NCI-H146 treated with DMSO at 0.1 percent for 48 hours (cell line): ENCODE results near the gene STAG3.
"Not testable (repeated sequence)": the region's sequence is repeated elsewhere in the genome, so short reads cannot be mapped to it uniquely, and the experiment has no call there.

Experiments used
- DNase-seq: peaks from one replicate; lab custom pipeline; 2025; ENCODE audit not compliant: unreplicated experiment; lab: John Stamatoyannopoulos, UW

STAG3 gene

DNA sequence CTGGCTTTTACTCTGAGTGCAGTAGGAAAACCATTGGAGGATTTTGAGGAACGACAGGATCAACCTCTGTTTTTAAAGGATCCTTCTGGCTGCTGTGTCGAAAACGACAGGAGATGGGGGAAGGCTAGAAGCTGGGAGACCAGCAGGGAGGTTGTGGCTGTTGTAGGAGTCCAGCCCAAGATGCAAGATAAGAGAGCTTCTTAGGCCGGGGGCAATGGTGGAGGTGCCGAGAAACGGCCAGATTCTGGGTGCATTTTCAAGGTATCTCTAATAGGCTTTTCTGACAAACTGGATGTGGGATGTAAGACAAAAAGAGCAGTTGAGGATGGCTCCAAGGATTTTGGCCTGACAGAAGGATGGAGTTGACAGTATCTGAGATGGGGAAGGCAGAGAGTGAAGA is 31.8 kb downstream of the STAG3 start:
- DNase-seq = no peak

DNA sequence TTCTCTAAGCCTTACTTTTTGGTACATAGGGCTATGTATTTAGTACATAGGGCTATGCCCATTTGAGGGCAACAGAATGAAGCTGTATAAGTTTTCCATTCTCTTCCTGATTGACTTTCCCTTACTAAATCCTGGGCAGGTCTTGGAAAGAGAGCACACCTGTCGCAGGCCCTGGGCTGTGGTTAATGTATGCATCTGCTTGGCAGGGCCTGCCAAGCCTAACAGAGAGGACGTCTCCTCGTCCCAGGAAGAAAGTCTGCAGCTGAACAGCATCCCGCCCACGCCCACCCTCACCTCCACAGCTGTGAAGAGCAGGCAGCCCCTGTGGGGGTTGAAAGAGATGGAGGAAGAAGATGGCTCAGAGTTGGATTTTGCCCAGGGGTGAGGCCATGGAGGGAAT is 33.1 kb downstream of the STAG3 start:
- no peak for DNase-seq

DNA sequence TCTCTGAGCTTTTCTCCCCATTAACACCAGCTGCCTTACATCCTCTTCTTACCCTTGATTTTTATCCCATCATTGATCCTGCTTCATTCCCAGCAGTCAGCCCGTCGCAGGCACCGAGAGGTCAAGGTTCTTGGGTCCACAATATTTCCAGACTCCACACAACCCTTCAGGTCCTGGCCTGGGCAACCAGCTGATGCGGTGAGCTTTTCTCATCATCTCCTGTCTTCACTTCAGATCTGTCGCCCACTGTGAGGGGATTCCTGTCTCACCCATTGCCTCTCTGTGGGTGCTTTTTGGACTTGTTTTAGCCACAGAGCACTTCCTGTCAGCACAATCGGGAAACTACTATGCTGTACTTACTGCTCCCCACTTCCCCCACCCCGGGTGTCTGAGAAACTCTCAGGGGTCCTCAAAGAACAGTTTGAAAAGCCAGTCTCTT is 33.6 kb downstream of the STAG3 start:
- no peak for DNase-seq

DNA sequence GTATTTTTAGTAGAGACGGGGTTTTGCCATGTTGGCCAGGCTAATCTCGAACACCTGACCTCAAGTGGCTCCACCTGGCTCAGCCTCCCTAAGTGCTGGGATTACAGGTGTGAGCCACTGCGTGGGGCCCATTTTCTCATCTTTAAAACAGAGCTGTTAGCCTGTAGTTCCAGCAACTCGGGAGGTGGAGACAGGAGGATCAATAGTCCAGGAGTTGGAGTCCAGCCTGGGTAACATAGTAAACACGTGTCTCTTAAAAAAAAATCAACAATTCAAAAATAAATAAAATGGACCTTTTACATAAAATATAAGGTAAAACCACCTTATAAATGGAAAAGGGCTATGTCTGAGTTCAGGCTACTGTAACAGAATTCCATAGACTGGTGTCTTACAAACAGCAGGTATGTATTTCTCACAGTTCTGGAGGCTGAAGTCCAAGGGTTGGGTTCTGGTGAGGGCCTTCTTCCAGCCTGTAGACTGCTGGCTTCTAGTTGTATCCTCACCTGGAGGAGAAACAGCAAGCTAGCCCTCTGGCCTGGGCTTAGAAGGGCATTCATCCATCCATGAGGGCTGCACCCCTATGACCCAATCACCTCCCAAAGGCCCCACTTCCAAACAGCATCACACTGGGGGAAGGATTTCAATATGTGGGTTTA is 35.0 kb downstream of the STAG3 start:
- DNase-seq = no peak

DNA sequence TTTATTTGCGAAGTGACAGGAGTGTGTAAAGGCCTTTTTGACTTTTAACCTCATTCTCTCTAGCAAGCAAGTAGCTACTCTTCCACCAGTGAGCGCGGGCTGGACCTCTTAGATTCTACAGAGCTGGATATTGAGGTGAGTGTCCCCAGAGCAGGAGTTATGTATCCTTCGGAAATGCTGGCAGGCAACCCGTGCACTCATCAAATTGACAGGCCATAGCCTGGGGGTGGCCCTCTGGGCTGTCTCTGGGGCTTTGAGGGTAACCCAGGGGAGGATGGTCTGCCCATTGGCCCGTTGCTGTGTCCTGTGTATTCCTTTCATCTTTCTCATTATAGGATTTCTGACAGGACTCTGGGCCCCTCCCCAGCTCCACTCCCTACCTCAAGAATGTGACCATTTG is 36.0 kb downstream of the STAG3 start:
- no peak for DNase-seq

DNA sequence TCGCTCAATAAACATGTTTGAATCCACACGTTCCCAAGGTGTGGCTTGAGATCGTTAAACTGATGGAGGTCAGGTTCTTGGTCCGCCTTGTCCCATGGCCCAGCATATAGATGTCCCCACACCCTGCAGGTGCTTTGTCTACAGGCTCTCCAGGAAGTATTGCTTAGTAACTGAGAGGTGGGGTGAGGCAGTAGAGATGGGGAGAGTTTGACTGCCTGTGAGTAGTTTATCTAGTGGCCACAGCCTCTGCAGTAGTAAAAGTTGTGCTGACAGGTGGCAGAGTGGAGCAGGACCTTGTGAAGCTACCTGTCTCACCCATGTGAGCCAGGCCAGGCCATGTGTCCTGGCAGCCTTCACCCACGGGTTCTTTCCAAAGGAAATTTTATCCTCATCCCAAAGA is 36.6 kb downstream of the STAG3 start:
- DNase-seq = not testable (repeated sequence)

DNA sequence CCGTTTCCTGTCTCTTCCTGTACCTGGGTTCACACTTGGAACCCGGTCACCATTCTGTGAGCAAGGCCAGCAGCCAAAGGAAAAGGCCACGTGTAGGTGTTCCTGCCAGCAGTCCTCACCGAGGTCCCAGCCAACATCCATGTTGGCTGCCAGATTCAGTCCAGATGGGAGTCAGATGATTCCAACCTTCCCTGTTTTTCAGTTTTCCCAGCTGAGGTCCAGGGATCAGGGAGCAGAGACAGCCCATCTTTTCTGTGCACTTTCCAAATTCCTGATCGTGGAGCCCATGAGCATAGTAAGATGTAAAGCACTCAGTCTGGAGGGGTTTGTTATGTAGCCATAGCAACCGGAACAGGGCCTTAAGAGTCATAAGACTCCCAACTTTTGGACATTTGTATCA is 38.2 kb downstream of the STAG3 start:
- DNase-seq = no peak

DNA sequence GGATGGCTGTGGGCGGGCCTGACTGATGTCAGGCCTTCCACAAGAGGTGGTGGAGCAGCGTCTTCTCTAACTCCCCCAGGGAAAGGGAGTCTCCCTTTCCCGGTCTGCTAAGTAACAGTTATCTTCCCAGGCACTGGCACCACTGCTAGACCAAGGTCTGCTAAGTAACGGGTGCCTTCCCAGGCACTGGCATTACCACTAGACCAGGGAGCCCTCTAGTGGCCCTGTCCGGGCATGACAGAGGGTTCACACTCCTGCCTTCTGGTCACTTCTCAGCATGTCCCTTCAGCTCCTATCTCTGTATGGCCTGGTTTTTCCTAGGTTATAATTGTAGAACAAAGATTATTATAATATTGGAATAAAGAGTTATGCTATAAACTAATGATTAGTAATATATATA is 40.2 kb downstream of the STAG3 start:
- DNase-seq = not testable (repeated sequence)

DNA sequence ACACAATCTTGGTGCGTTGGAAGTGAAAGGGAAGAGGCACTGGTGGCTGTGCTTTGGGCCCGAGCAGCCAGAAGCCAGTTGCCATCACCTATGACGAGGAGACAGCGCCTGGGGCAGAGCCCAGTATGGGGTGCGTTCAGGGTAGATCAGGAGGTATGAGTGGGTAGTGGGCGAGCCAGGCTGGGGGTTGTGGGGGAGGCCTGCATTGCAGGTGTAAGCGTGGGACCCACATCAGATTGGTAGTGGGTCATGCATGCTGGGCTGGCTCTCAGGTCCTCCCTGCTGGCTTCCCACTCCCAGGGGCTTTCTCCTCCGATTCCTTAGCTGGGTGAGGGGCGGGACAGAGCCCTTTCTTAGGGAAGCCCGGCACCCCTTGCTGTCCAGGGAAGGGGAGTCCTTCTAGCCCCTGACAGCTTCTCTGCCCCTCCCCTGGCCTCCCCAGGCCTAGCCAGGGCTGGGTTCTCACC is 41.6 kb downstream of the STAG3 start:
- DNase-seq = no peak

DNA sequence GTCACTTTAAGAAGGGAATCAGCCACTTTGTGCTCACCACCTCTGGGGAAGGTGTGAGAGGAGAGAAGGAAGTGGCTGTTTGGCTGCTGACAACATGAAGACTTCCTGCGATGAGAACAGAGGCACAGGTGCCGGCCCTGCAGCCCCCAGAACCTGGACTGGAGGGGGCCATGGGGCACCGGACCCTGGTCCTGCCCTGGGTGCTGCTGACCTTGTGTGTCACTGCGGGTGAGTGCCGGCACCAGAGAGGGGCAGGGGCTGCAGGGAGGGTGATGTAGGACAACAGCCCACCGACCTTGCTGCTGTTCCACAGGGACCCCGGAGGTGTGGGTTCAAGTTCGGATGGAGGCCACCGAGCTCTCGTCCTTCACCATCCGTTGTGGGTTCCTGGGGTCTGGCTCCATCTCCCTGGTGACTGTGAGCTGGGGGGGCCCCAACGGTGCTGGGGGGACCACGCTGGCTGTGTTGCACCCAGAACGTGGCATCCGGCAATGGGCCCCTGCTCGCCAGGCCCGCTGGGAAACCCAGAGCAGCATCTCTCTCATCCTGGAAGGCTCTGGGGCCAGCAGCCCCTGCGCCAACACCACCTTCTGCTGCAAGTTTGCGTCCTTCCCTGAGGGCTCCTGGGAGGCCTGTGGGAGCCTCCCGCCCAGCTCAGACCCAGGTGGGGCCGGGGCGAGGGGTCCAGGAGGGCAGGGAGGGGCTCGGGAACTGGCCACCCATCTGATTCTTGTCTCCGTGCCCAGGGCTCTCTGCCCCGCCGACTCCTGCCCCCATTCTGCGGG is 42.3 kb downstream of the STAG3 start, which contains the start of gene PVRIG:
PVRIG (plus strand) TSS at position 149 of the 785 bp plus-strand sequence; CDS start at position 171, 22 bp downstream.
- DNase-seq = not testable (repeated sequence)

DNA sequence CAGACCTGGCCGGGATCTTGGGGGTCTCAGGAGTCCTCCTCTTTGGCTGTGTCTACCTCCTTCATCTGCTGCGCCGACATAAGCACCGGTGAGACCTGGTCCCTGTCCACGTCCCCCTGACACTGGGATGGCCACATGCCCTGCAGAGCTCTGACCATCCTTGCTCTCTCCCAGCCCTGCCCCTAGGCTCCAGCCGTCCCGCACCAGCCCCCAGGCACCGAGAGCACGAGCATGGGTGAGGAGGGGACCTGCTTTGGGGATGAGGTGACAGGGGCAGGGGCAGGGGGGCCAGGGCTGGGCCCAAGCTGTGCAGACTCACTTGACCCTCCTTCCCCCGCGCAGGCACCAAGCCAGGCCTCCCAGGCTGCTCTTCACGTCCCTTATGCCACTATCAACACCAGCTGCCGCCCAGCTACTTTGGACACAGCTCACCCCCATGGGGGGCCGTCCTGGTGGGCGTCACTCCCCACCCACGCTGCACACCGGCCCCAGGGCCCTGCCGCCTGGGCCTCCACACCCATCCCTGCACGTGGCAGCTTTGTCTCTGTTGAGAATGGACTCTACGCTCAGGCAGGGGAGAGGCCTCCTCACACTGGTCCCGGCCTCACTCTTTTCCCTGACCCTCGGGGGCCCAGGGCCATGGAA is 43.0 kb downstream of the STAG3 start:
- DNase-seq = no peak

DNA sequence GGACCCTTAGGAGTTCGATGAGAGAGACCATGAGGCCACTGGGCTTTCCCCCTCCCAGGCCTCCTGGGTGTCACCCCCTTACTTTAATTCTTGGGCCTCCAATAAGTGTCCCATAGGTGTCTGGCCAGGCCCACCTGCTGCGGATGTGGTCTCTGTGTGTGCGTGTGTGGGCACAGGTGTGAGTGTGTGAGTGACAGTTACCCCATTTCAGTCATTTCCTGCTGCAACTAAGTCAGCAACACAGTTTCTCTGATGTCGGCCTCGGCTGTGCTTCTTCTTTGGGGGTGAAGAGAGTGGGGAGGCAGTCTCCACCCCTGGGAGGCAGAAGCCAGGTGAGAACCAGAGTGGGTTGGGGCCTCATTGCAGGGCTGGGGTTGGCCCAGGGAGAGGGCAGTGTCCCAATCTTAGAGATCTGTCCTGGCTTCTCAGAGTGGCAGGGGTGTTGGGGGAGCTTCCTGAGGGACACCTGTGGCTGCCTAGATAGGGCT is 43.6 kb downstream of the STAG3 start:
- no peak for DNase-seq

DNA sequence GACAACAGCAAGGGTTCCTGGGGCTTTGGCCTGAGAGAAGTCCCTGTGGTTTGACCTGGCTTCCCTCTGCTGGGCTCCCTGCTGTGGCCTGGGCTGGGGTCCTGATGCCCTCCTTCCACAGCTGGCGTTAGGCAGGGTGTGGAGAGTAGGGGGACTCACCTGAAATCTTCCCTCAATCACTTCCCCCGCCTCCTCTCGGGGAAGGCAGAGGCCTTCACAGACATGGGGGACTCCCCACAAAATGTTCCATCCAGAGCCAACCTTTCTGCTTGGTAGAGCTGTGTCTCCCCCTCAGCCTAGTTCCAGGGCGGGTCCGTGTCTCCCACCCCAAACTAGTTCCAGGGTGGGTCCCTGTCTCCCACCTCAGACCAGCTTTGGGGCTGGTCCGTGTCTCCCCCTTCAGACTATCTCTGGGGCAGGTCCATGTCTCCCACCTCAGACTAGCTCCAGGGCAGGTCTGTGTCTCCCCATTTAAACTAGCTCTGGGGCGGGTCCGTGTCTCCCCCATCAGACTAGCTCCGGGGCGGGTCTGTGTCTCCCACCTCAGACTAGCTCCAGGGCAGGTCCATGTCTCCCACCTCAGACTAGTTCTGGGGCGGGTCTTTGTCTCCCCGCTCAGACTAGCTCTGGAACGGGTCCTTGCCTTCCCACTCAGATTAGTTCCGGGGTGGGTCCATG is 44.2 kb downstream of the STAG3 start:
- DNase-seq = no peak

DNA sequence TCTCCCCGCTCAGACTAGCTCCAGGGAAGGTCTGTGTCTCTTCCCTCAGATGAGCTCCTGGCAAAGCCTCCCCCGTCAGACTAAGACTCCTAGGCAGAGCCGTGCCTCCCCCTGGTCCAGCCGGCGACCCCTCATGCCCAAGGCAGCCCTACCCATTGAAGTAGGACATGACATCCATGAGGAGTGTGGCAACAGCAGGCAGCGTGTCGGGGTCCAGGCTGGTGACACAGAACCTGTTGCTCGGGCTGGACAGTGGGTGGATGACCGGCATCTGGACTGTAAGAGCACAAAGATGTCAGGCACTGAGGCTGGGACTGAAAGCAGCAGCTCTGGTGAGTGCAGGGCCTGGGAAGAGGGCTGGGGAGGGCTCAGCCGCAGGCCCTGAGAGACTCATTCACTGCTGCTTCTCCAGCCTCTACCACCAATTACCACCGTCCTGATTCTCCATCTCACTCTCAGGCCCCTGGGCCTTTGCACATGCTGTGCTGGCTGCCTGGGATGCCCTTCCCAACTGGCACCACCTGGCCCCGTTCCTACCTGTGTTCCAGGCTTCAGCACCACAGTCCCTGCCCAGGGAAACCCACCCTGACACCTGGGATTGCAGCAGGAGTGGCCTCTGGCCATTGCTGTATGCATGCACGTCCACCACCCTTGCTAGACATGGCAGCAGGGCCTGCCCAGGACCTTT is 44.9 kb downstream of the STAG3 start:
- DNase-seq = no peak

DNA sequence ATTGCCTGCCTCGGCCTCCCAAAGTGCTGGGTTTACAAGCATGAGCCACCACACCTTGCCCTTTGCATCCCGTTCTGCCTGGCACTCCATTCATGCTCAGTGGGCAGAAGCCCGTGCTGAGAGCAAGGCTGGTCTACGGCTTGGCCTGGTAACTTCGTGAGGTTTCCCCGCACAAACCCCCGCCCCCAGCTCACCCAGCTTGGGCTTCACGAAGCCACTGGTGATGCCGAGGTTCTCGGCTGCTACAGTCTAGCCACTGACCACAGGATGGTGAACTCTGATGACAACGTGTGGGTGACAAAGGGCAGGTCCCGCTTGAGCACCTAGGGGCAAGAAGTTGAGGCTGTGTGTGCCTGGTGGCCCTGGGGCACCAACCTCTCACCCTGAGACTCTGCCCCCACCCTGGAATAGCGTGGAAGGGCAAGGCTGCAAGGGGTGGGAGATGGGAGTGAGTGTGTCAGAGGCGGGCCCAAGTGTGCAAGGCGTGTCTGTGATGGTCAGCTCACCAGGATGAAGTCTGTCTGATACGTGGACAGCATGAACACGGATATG is 45.7 kb downstream of the STAG3 start:
- not testable (repeated sequence) for DNase-seq

DNA sequence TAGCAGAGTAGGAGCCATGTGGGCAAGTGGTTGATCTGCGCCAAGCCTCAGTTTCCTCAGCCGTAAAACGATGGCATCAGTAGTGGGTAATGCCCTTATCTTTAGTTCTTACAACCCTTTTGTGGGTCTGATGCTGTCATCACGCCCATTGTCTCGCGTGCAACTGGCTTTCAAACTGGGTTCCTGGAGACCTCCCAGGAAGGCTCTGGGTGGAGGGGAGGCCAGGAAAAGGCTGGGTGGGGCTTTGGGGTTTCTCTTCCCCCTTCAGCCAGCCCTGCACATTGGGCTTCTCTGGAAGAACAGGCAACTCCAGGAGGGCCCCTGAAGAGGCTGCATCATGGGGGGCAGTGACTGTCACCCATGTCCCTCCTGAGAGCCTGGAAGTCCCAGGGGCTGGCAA is 47.2 kb downstream of the STAG3 start:
- not testable (repeated sequence) for DNase-seq

DNA sequence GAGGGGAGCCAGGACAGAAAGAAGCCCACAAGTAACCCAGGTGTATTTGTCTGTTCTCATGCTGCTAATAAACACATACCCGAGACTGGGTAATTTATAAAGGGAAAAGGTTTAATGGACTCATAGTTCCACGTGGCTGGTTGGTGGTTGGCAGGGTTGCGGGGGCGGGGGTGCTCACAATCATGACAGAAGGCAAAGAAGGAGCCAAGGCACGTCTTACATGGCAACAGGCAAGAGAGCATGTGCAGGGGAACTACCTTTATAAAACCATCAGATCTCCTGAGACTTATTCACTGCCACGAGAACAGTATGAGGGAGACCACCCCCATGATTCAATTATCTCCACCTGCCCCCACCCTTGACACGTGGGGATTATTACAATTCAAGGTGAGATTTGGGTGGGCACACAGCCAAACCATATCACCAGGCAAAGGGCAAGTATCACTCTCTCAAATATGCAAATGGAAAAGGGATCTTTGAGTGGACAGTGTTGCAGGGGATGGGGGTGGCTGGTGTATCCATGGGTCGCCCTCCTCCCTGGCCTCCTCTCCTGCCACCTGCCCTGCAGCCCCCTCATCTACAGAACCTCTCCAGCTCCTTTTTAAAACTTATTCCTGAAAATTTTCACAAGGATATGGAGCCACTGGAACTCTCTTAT is 57.1 kb downstream of the STAG3 start:
- not testable (repeated sequence) for DNase-seq

DNA sequence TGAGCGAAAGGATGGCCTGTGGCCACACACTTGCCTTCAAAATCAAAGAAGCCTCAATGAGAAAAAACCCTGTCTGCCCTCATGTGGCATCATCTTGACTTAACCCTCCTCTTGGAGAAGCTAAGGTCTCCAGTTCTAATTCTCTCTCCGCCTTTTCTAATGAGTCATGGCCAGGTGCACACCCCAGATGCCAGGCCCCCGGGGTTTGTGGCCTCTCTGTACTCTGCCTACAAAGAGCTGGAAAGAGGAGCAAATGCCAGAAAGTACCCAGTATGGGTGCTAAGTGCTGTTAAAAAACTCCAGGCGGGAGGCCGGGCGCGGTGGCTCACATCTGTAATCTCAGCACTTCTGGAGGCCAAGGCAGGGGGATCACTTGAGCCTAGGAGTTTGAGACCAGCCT is 62.3 kb downstream of the STAG3 start:
- DNase-seq = not testable (repeated sequence)

DNA sequence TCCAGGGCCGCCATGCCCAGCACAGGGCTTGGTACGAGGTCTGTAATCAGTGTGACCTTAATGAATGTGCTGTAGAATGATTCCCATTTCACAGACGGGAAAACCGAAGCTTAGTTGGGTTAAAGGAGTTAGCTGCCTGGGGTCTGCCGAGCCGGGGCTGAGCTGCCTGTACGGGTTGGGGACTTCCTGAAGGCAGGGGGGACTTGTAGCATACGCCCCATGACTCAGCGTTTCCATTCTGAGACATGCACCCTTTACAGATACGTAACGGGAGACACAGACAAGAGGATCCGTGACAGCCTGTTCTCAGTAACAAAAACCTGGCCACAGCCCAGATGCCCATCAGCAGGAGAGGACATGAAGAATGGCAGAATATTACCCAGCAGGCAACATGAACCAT is 65.7 kb downstream of the STAG3 start:
- not testable (repeated sequence) for DNase-seq
